Thyroid gland (tissue), 4 donors: ENCODE measurements around the gene RNF175. TPM values are rescaled to one million over a fixed set of nuclear protein-coding genes. Genes with fewer than 3 reads are reported as not detected.

Source experiments
- DNase-seq, 2 donors: peaks; one replicate each; pipeline ENCODE4 v3.0.0-alpha.2; 2019
- H3K27ac ChIP-seq, 3 donors: fragments of 200-600 bp; sonication (generic); 1 replicate in 2 of 3; 2 replicates in 1 of 3; pipeline ENCODE4 v1.5.1; 2016 to 2019; ENCODE audit warnings: mild to moderate bottlenecking in 1 of 3, moderate library complexity in 1 of 3
- H3K27me3 ChIP-seq: fragments of 200-600 bp; sonication (generic); one replicate; pipeline ENCODE4 v1.5.1; 2019
- H3K36me3 ChIP-seq, 2 donors: fragments of 200-600 bp; sonication (generic); one replicate each; pipeline ENCODE4 v1.5.1; 2016 to 2019
- H3K4me1 ChIP-seq, 2 donors: fragments of 200-600 bp; sonication (generic); one replicate each; pipeline ENCODE4 v1.5.1; 2017 to 2019
- H3K4me3 ChIP-seq, 3 donors: fragments of 200-600 bp; sonication (generic); replicated peaks in 1 of 3; 1 replicate in 2 of 3; 2 replicates in 1 of 3; pipeline ENCODE4 v1.5.1; 2016; ENCODE audit warnings: mild to moderate bottlenecking in 1 of 3
- H3K9me3 ChIP-seq: fragments of 200-600 bp; sonication (generic); one replicate; pipeline ENCODE4 v1.5.1; 2017
- POLR2A ChIP-seq, 2 donors: fragments of 450-650 bp; IDR thresholded peaks; one replicate each; pipeline ENCODE4 v1.6.1; 2017; ENCODE audit warnings: antibody characterized with exemption in 2 of 2, mild to moderate bottlenecking in 2 of 2, moderate library complexity in 1 of 2
- WGBS, 2 donors: methylation state at CpG; one replicate each; pipeline ENCODE4 v1.1.5; 2017; 5-methylcytosine and 5-hydroxymethylcytosine counted together
- intact Hi-C: fragments of 100-400 bp; cut with DNase I; formaldehyde crosslinking; loops from one replicate; pipeline ENCODE4 v1.15.1; 2023
- total RNA-seq, 4 donors: library from RNA; depleted of rRNA; stranded (reverse); fragments of >200 nt; gene quantifications; one replicate each; pipeline ENCODE4 v1.2.3, GENCODE V29; 2016
- TF ChIP-seq, protein P1 (sequence below), 6 experiments: fragments of 200-600 bp in 3 of 6; fragments of 450-650 bp in 3 of 6; sonication (generic) in 3 of 6; IDR thresholded peaks; one replicate each; pipeline ENCODE4 v1.5.1; 2016 to 2019; ENCODE audit warnings: antibody characterized with exemption in 6 of 6, mild to moderate bottlenecking in 2 of 6, inconsistent platforms in 1 of 6, moderate library complexity in 1 of 6

The RNF175 gene
- total RNA-seq, 4 donors from 2014 or later = 3.4 TPM; not detected in 3

DNA sequence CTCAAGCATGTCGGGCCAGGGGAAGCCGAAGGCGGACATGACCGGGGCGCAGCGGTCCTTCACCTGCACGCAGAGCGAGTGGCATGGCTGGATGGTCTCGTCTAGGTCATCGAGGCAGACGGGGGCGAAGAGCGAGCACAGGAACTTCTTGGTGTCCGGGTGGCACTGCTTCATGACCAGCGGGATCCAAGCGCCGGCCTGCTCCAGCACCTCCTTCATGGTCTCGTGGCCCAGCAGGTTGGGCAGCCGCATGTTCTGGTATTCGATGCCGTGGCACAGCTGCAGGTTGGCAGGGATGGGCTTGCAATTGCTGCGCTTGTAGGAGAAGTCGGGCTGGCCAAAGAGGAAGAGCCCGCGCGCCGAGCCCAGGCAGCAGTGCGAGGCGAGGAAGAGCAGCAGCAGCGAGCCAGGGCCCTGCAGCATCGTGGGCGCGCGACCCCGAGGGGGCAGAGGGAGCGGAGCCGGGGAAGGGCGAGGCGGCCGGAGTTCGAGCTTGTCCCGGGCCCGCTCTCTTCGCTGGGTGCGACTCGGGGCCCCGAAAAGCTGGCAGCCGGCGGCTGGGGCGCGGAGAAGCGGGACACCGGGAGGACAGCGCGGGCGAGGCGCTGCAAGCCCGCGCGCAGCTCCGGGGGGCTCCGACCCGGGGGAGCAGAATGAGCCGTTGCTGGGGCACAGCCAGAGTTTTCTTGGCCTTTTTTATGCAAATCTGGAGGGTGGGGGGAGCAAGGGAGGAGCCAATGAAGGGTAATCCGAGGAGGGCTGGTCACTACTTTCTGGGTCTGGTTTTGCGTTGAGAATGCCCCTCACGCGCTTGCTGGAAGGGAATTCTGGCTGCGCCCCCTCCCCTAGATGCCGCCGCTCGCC lies 28.8 kb upstream of the RNF175 start, which contains the start of gene SFRP2:
SFRP2 (minus strand) TSS at position 671 of the 864 bp plus-strand sequence; CDS start at position 423, 248 bp downstream.
- intact Hi-C loops = no loop called here
- H3K36me3 ChIP-seq = no peaks in the 10 kb centered on the region
- H3K4me3 ChIP-seq = peak within 1 kb of the TSS in 1 of 3 donors; percentile 25
- DNase-seq = peak in 1 of 2 donors; percentile 10
- H3K4me1 ChIP-seq = peaks cover 30 to 36% of the 10 kb centered on the region in 2 donors
- peaks cover 51% of the 10 kb centered on the region for H3K27me3 ChIP-seq
- no peak within 1 kb of the TSS for H3K27ac ChIP-seq
- no peak for TF ChIP-seq POLR2A (IDR thresholded peaks at IDR 0.05)
- TF ChIP-seq, protein P1, sequence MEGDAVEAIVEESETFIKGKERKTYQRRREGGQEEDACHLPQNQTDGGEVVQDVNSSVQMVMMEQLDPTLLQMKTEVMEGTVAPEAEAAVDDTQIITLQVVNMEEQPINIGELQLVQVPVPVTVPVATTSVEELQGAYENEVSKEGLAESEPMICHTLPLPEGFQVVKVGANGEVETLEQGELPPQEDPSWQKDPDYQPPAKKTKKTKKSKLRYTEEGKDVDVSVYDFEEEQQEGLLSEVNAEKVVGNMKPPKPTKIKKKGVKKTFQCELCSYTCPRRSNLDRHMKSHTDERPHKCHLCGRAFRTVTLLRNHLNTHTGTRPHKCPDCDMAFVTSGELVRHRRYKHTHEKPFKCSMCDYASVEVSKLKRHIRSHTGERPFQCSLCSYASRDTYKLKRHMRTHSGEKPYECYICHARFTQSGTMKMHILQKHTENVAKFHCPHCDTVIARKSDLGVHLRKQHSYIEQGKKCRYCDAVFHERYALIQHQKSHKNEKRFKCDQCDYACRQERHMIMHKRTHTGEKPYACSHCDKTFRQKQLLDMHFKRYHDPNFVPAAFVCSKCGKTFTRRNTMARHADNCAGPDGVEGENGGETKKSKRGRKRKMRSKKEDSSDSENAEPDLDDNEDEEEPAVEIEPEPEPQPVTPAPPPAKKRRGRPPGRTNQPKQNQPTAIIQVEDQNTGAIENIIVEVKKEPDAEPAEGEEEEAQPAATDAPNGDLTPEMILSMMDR (IDR thresholded peaks at IDR 0.05) = no peak
- H3K9me3 ChIP-seq = no peaks in the 10 kb centered on the region
- 5% methylated on average over 24 to 34 of the region's 72 CpGs for WGBS, 2 donors

DNA sequence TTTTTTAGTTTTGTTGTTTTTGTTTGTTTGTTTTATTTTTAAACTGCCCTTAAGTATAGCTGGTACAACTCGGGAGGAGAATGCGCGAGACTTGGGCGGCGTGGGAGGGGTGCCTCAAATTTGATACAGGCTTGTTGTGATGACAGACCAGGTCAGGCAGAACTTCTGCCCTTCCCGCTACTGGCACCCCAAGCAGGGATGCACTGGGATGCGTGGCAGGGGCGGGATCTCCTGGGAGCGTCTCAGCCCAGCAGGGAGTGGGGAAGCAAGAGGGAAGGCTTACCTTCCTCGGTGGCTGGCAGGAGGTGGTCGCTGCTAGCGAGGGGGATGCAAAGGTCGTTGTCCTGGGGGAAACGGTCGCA lies 28.2 kb upstream of the RNF175 start:
- WGBS, 2 donors = 4% methylated on average over 14 to 15 of the region's 15 CpGs
- Histone ChIP-seq H3K27ac (no peak overlapping the region), H3K27me3 (peaks cover 49% of the 10 kb centered on the region), H3K4me3 (peak overlapping the region in 1 of 3 donors; percentile 25), H3K36me3 (no peaks in the 10 kb centered on the region), H3K4me1 (peaks cover 30 to 36% of the 10 kb centered on the region in 2 donors), H3K9me3 (no peaks in the 10 kb centered on the region)
- no peak for DNase-seq
- no peak for TF ChIP-seq POLR2A (IDR thresholded peaks at IDR 0.05)
- TF ChIP-seq, protein P1 (IDR thresholded peaks at IDR 0.05) = no peak
- intact Hi-C loops = no loop called here

DNA sequence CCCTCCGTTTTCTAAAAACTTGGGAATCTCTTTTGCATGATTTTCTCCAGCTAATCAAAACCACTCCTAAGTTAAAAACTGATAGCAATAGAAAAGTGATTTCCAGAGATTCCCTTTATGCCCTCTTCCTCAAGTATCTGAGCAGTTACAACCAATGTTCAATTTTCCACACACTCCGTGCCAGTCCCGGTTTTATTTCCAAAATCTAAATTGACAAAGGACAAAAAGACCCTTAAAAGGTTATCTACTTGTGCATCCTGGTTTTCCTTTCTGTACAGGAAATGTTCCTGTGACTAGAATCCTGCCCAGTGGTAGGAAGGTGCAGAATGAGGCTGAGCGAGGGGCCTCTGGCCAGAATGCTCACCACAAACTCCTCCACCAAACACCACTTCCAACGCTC lies 27.8 kb upstream of the RNF175 start:
- WGBS, 2 donors = 33 to 34% methylated on average over 5 of the region's 5 CpGs
- no peak for DNase-seq

DNA sequence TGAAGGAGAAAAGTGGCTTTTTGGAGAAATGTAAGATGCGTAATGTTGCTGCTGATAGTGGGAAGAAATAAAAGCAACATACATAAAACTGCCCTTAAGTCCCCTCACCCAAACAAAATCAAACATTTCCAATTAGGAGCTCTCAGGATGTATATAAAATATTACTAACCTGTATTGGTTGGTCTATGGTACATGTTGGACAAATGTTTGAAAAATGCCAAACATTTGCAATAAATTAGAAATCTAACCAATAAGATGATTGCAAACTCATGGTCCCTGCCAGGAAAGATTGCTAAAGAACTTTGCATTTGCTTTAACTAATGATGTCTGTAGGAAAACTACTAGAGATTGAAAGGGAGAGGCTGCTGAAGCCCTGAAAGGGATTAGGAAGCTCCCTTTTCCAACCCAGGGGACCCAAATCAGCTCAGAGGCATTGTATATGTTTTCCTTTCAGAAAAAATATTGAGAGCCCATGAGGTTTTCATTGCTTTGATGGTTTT lies 27.3 kb upstream of the RNF175 start:
- H3K27ac ChIP-seq = no peak overlapping the region
- H3K4me1 ChIP-seq = peaks cover 22 to 28% of the 10 kb centered on the region in 2 donors
- H3K9me3 ChIP-seq = no peaks in the 10 kb centered on the region
- WGBS, 2 donors = 82% methylated on average over 1 of the region's 1 CpG
- no peak for DNase-seq
- H3K36me3 ChIP-seq = no peaks in the 10 kb centered on the region
- intact Hi-C loops = no loop called here
- H3K27me3 ChIP-seq = peaks cover 40% of the 10 kb centered on the region
- TF ChIP-seq, protein P1 (IDR thresholded peaks at IDR 0.05) = no peak
- no peak for TF ChIP-seq POLR2A (IDR thresholded peaks at IDR 0.05)
- no peak overlapping the region for H3K4me3 ChIP-seq

More for the DNA sequence above, 27.8 kb upstream of the RNF175 start:
- peaks cover 44% of the 10 kb centered on the region for H3K27me3 ChIP-seq
- no peaks in the 10 kb centered on the region for H3K9me3 ChIP-seq
- H3K4me1 ChIP-seq = peaks cover 26 to 32% of the 10 kb centered on the region in 2 donors
- H3K4me3 ChIP-seq = no peak overlapping the region
- TF ChIP-seq POLR2A (IDR thresholded peaks at IDR 0.05) = no peak
- TF ChIP-seq, protein P1 (IDR thresholded peaks at IDR 0.05) = no peak
- intact Hi-C loops = no loop called here
- H3K36me3 ChIP-seq = no peaks in the 10 kb centered on the region
- no peak overlapping the region for H3K27ac ChIP-seq
